ENCODE measurements around the gene SLC9C1. TPM values are rescaled to one million over a fixed set of nuclear protein-coding genes. Genes with fewer than 3 reads are reported as not detected.

Gene SLC9C1
- total RNA-seq, 2 experiments from 2014 or later: not detected

DNA sequence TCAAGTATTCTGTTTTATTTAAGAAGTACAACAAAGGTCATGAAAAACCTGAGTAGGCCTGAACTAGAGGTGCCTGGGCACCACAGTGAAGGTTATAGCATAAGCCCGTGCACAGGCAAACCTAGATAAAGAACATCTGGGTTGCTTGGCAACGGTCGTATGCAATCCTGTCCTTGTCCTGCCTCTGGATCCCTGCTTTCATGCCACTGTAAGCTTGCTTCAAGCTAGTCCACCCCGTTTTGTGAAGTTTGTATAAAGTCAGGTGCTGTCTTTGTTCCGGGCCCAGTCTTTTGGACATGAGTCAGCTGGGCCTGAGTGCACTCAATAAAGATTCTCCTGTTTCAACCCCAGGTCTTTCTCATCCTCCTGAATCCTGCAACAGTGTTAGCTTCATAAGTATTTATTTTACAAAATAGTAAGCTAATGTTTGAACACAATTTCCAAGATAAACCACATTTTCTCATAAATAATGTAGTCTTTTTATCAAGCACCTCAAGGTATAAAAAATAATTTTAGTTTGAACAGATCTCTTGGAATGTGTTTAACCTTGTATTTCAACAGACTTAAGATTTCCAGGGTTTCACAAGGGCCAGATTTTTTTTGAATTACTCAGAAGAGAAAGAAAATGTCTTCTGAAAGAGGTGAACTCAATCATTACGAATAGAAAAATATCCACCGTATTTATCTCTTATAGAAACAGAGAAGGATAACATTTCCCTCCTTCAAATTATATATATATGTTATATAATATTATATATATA lies 14.3 kb upstream of the SLC9C1 start:
- ChIA-PET POLR2A (no interaction called here), CTCF (interaction anchor here (1.2 kb wide), 1 partner anchor 16 kb away, joined by 3 read pairs; no protein-coding TSS in a partner anchor)

- CTCF ChIA-PET: no interaction called here
- POLR2A ChIA-PET: no interaction called here
These were observed 13.5 kb upstream of the SLC9C1 start for GRCh38 chr3:112307557-112307956.

- ChIA-PET CTCF (no interaction called here), POLR2A (no interaction called here)
These were observed 12.8 kb upstream of the SLC9C1 start for GRCh38 chr3:112306825-112307224.

DNA sequence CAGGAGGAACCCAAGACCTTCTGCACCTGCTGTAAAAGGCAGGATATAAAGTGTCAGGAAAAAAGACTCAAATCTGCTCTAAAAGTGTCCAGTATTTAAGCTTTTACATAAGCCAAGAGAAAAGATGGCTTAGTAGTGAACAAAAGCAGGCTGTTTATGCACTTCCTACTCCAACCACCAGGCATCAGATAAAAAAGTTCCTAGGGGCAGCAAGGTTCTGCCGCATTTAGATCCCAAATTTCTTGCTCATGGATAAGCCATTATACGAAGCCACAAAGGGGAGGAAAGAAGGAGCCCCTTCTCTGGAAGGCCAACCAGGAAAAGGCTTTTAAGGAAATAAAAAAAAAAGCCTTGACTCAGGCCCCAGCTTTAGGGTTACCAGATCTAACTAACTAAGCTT lies 10.6 kb upstream of the SLC9C1 start:
- POLR2A ChIA-PET: no interaction called here
- CTCF ChIA-PET: interaction anchor here (1.2 to 1.8 kb wide), 2 partner anchors 10 to 226 kb away, joined by 3 to 6 read pairs; partner anchors contain the start of gene SLC9C1

DNA sequence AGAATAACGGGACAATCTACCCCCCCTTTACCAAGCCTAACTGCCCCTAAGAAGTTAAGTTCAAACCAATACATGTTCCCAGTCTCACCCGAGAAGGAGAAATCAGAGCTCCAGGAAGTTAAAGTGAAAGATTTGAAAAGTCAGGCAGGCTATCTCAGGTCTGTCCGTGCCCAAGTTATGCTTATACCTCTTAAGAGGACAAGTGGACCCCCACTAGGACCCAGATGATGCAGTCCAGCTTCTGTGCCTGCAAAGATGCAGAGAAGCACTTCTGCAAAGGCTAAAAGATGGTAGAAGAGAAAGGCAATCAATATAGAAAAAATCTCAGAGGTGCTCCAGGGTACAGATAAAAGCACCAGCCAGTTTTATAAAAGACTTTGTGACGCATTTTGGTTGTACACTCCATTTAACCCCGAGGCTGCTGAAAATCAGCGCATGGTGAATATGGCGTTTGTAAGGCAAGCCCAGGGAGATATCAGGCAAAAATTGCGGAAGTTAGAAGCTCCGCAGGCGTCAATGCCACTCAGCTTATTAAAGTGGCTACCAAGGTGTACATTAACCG lies 9.8 kb upstream of the SLC9C1 start:
- ChIA-PET CTCF (interaction anchor here (1.8 kb wide), 1 partner anchor 10 kb away, joined by 6 read pairs; the partner anchor contains the start of gene SLC9C1), POLR2A (no interaction called here)

GRCh38 chr3:112302881-112303763 lies 9.1 kb upstream of the SLC9C1 start:
- CTCF ChIA-PET: interaction anchor here (1.8 kb wide), 1 partner anchor 9 kb away, joined by 6 read pairs; the partner anchor contains the start of gene SLC9C1

DNA sequence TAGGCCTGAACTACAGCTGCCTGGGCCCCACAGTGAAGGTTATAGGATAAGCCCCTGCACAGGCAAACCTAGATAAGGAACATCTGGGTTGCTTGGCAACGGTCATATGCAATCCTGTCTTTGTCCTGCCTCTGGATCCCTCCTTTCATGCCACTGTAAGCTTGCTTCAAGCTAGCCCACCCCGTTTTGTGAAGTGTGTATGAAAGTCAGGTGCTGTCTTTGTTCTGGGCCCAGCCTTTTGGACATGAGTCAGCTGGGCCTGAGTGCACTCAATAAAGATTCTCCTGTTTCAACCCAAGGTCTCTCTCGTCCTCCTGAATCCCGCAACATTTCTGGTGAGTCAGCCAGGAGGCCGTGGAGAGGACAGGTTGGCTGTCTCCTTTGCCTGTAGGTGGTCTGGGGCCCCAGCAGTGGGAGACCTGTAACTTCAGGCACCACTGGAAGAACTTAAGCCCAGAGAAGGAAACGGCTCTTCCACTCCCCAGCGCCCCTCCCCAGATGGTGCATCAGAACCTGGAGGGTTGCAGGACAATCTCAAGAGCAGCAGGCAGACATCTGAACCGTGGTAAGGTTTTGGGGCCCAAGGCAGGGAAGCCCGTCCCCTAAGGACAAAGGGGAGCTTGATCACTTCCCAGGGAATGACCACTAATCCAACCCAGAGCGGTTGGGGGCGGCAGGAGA lies 8.3 kb upstream of the SLC9C1 start:
- ChIA-PET CTCF (no interaction called here), POLR2A (no interaction called here)

More at GRCh38 chr3:112302881-112303763, 9.1 kb upstream of the SLC9C1 start:
- POLR2A ChIA-PET: no interaction called here

DNA sequence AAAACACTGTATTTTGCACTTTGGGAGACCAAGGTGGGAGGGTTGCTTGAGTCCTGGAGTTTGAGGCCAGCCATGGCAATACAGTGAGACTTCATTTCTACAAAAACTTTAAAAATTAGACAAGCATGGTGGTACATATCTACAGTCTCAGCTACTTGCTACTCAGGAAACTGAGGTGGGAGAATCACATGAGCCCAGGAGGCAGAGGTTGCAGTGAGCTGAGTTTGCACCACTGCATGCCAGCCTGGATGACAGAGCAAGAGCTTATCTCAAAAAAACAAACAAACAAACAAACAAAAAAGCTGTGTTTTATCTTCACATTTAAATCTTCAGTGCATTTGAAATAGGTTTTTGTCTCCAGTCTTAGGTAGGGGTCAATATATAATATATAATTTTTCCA lies 4.8 kb upstream of the SLC9C1 start:
- POLR2A ChIA-PET: no interaction called here
- CTCF ChIA-PET: no interaction called here

GRCh38 chr3:112297714-112298113 lies 3.7 kb upstream of the SLC9C1 start:
- CTCF ChIA-PET: no interaction called here
- POLR2A ChIA-PET: no interaction called here

- POLR2A ChIA-PET: no interaction called here
- CTCF ChIA-PET: no interaction called here
These were observed 5.0 kb downstream of the SLC9C1 start for GRCh38 chr3:112289011-112289410.

GRCh38 chr3:112280266-112280665 lies 13.8 kb downstream of the SLC9C1 start:
- ChIA-PET POLR2A (no interaction called here), CTCF (no interaction called here)

- ChIA-PET POLR2A (no interaction called here), CTCF (no interaction called here)
These were observed 20.5 kb downstream of the SLC9C1 start for GRCh38 chr3:112273536-112273935.

DNA sequence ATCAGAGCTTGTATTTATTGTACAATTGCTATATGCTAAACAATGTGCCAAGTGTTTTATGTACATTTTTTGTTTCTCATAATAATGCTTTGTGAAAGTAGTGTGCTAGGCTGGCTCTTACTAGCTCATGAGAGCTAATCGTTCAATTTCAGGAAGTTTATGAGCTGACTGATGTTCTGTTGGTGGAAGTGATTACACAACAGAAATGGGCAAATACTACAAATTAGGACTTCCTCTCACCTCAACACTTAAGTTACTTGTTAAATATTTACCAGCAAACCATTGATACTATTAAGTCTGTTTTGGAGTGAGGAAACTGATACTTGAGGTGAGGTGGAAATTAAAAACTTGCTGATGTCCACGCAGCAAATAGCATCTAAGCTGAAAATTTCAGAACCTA lies 32.3 kb downstream of the SLC9C1 start:
- CTCF ChIA-PET: no interaction called here

DNA sequence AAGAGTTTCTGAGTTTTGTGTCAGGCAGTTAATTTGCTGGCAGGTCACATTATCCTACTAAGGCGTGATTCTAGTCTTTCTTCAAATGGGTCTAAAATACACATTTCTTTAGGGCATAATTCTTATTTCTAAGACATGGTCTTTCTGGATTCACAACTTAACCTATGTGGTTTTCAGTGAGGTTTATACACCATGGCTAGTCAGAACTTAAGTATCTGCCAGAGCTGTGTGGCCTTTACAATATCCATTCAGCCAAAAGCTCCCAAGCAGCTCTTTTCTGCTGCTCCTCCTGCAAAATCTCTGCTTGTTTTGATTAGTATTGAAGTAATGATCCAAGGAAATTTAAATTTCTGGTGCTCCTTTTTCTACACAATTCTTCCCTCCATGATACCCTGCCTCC lies 33.5 kb downstream of the SLC9C1 start:
- ChIA-PET POLR2A (no interaction called here), CTCF (no interaction called here)

More for the DNA sequence above, 32.3 kb downstream of the SLC9C1 start:
- POLR2A ChIA-PET: no interaction called here

DNA sequence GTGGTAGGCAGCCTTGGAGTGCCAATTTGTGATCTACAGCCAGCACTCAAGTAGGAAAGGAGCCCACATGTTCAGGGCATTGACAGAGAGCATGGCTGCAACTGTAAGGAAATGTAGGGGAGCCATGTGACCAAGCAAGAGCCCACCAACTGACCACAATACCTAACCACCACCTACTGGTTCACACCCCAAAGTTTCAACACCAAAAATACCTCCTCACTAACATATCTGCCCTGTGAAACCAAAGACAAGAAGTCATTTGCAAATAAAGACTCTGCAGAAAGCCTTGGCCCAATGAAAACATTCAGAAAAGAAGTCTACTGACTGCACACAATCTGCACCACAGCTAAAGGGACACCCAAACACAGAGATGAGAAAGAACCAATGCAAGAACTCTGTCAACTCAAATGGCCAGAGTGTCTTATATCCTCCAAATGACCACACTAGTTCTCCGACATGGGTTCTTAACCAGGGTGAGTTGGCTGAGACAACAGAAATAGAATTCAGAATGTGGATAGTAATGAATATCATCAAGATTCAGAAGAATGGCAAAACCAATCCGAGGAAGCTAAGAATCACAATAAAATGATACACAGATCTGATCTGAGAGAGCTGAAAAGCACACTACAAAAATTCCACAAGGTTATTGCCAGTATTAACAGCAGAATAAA lies 40.6 kb downstream of the SLC9C1 start:
- ChIA-PET POLR2A (no interaction called here), CTCF (no interaction called here)

- CTCF ChIA-PET: no interaction called here
- POLR2A ChIA-PET: interaction anchor here (0.7 kb wide), 1 partner anchor 175 kb away, joined by 4 read pairs; no protein-coding TSS in a partner anchor
These were observed 46.1 kb downstream of the SLC9C1 start for GRCh38 chr3:112247900-112248299.

DNA sequence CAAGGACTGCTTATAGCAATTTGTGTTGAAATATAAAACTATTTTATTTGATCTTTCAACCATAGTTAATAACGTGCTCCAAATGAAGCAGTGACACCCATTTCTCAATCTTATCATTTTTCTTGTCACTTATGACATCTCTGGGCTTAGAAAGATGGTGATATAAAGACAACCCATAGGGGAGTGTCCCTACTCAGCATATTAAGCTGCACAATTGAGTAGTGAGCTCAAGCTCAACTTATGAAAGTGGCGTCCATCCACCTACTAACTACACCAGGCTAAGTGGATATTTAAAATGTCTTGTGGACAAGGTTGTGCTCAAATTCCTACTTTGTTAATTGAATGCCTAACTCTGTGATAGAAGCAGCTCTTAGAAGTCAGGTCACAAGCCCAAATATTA lies 46.7 kb downstream of the SLC9C1 start:
- POLR2A ChIA-PET: no interaction called here
- CTCF ChIA-PET: interaction anchor here (1.6 kb wide), 1 partner anchor 46 kb away, joined by 3 read pairs; no protein-coding TSS in a partner anchor

- CTCF ChIA-PET: no interaction called here
- POLR2A ChIA-PET: no interaction called here
These were observed 60.9 kb downstream of the SLC9C1 start for GRCh38 chr3:112233083-112233482.

GRCh38 chr3:112231727-112232126 lies 62.3 kb downstream of the SLC9C1 start:
- CTCF ChIA-PET: no interaction called here
- POLR2A ChIA-PET: no interaction called here

DNA sequence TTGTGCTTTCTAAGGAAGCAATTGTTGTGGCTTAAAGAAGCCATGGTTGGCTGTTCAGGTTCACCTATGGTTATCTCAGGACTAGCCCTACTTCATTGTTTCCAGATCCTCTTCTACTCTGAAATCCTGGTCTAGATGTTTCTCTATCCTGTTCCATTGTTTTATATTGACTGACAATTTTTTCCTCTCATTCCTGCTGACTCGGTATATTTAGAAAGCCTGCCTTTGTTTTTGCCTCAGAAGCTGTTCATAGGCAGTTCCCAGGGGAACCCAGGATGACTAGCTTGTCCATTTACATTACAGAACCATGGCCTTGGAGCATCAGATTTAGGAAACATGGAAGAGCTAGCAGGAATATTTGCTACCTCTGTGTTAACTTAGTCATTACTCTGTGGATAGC lies 64.0 kb downstream of the SLC9C1 start:
- ChIA-PET POLR2A (no interaction called here), CTCF (no interaction called here)
